Measurements from ENCODE around the gene ALPG. TPM values are rescaled to one million over a fixed set of nuclear protein-coding genes. Genes with fewer than 3 reads are reported as not detected.
"Not testable (repeated sequence)": the region's sequence is repeated elsewhere in the genome, so short reads cannot be mapped to it uniquely, and the experiment has no call there.

ALPG gene
- total RNA-seq, 1 experiment from 2014 or later = not detected

GRCh38 chr2:232395586-232395985 lies 11.1 kb upstream of the ALPG start:
- no peak for DNase-seq (ENCODE audit: low read depth)

- DNase-seq (ENCODE audit: low read depth) = no peak
These were observed 10.0 kb upstream of the ALPG start for GRCh38 chr2:232396683-232397082.

- DNase-seq (ENCODE audit: low read depth) = no peak
These were observed 8.2 kb upstream of the ALPG start for GRCh38 chr2:232398293-232399034.

- DNase-seq (ENCODE audit: low read depth) = no peak
These were observed 6.2 kb upstream of the ALPG start for GRCh38 chr2:232400256-232401015.

- no peak for DNase-seq (ENCODE audit: low read depth)
These were observed 4.1 kb upstream of the ALPG start for GRCh38 chr2:232402518-232402917.

GRCh38 chr2:232405943-232406510 lies 617 bp upstream of the ALPG start:
- DNase-seq (ENCODE audit: low read depth) = no peak

GRCh38 chr2:232407428-232408150 lies 945 bp downstream of the ALPG start:
- not testable (repeated sequence) for DNase-seq (ENCODE audit: low read depth)

- not testable (repeated sequence) for DNase-seq (ENCODE audit: low read depth)
These were observed 1.6 kb downstream of the ALPG start for GRCh38 chr2:232408269-232408668.

GRCh38 chr2:232409617-232410016 lies 3.0 kb downstream of the ALPG start:
- not testable (repeated sequence) for DNase-seq (ENCODE audit: low read depth)

- no peak for DNase-seq (ENCODE audit: low read depth)
These were observed 3.7 kb downstream of the ALPG start for GRCh38 chr2:232410238-232410900.

GRCh38 chr2:232411901-232412629 lies 5.4 kb downstream of the ALPG start:
- no peak for DNase-seq (ENCODE audit: low read depth)

GRCh38 chr2:232412986-232413385 lies 6.3 kb downstream of the ALPG start:
- no peak for DNase-seq (ENCODE audit: low read depth)

- no peak for DNase-seq (ENCODE audit: low read depth)
These were observed 8.6 kb downstream of the ALPG start for GRCh38 chr2:232415138-232415690.

- no peak for DNase-seq (ENCODE audit: low read depth)
These were observed 9.3 kb downstream of the ALPG start for GRCh38 chr2:232415736-232416520.

GRCh38 chr2:232416521-232417470 lies 10.2 kb downstream of the ALPG start:
- DNase-seq (ENCODE audit: low read depth) = no peak

- no peak for DNase-seq (ENCODE audit: low read depth)
These were observed 10.8 kb downstream of the ALPG start for GRCh38 chr2:232417489-232417888.

- DNase-seq (ENCODE audit: low read depth) = no peak
These were observed 11.4 kb downstream of the ALPG start for GRCh38 chr2:232418056-232418455.

GRCh38 chr2:232418466-232419244 lies 12.0 kb downstream of the ALPG start:
- DNase-seq (ENCODE audit: low read depth) = peak; percentile 66

Measured in Daoy (cell line).